GM19035 (cell line): Measurements from ENCODE around the gene SLC37A1.

Source experiments
- ATAC-seq: cut with Tn5 transposase; IDR thresholded peaks from one replicate; pipeline ENCODE4 v1.9.1; 2021; ENCODE audit not compliant: unreplicated experiment

Gene SLC37A1

DNA sequence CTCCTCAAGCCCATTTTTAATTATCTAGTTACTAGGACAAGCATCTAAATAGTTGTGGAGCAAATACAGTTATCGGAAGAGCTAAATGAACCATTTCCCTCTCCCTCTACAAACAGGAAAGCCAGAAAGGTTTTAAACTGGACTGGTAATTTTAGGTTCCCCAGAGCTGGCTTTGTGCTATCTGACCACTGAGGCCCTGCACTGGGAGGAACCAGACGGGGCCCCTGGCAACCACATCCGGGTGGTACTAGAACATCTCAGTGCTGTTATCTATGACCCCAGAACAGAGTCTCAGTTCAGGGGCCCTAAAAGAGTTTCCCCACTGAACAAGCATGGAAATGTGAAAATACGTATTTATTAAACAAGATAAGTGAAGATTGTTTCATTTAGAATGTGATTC is 9.9 kb upstream of the SLC37A1 start:
- ATAC-seq = no peak

DNA sequence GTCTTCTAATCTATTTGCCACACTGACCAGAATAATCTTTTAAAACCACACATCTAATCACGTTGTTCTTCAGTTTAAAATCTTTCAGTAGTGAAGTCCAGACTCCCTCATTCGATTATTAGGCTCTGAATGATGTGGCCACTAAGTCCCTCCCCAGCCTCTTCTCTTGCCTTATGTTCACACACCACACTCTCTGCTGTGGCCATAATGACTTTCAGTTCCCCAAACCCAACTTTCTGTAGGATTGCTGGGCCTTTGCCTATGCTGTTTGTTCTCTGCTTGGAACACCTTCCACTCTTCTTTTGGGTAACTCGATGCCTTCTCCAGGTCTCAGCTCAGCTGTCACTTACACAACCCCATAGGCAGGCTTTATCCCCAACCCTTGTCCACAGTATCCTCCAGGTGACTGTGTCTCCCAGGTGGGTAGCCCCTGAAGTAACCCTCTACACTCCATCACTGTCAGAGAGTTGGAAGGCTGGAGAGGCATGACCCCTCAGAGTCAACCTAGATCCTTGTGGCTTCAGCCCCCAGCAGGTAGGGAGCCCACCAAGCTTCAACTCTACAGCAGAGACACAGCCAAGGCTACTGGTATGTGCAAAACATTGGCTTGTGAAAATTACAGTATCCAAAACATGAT is 8.4 kb upstream of the SLC37A1 start:
- peak; percentile 84 for ATAC-seq

- ATAC-seq = no peak
These were observed 6.2 kb upstream of the SLC37A1 start for GRCh38 chr21:42507418-42507817.

GRCh38 chr21:42508371-42508770 is 5.3 kb upstream of the SLC37A1 start:
- no peak for ATAC-seq

DNA sequence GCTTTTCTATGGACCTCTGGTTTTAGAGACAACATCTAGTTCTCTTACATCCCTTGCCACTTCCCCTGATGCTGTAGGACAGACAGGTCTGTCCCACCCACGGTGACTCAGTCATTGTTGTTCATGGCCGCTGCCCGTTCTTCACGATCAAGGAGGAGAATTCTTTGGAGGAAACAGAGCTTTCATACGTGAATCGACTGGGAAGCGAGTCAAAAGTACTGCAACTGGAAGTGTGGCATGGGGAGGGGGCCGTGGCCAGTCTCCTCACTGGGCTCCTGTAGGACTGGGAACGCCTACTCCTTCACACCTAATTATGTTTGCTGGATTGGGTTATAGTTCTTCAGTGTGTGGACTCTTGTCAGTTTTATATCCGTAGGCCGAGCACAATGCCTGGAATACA is 4.4 kb upstream of the SLC37A1 start:
- no peak for ATAC-seq

DNA sequence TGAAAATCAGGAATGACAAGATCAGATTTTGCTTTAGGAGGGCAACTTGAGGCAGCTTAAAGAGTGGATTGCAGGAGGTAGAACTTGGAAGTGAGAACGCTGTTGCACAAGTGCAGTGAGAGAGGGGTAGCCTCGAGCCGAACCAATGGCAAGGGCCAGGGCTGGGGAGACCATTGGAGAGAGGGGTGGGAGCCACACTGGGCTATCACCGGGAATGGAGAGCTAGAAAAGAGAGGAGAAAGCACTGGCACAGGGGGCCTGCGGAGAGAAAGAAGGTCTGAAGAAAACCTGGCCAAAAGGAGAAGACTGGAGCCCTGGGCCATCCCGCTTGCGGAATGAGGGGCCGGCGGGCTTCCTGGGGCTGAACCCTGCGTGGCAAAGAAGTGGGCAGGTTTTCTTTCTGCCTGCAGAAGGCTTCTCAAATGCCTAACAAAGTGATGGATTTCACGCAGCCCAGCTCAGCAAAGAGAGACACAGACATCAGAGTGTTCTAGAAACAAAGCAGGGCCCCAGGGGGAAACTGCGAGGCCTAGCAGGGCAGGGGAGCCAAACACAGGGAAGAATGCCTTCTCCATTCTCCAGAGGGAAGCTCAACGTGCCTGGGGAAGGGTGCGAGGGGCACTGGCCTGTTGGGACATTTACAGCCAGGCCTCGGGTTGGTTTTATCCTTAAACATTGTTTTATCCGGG is 1.2 kb upstream of the SLC37A1 start:
- ATAC-seq = no peak

GRCh38 chr21:42513985-42514882 is 582 bp downstream of the SLC37A1 start:
- peak; percentile 67 for ATAC-seq

DNA sequence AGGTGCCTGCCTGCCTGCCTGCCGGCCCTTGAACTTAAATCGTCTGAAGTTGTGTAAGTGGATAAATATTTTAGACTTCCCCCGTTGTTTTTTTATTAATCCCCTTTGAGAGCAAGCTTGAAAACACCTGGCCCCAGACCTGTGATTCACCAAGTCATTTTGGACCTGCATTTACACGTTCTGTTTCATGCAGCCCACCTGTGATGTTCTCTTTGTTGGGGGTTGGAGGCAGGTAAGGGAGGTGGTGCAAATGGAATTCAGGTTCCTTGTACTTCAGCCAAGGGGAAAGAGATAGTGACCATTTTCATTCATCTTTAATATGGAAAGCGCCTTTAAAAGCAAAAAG is 1.2 kb downstream of the SLC37A1 start:
- no peak for ATAC-seq

- no peak for ATAC-seq
These were observed 2.3 kb downstream of the SLC37A1 start for GRCh38 chr21:42515708-42516502.

- no peak for ATAC-seq
These were observed 4.6 kb downstream of the SLC37A1 start for GRCh38 chr21:42518215-42518614.

DNA sequence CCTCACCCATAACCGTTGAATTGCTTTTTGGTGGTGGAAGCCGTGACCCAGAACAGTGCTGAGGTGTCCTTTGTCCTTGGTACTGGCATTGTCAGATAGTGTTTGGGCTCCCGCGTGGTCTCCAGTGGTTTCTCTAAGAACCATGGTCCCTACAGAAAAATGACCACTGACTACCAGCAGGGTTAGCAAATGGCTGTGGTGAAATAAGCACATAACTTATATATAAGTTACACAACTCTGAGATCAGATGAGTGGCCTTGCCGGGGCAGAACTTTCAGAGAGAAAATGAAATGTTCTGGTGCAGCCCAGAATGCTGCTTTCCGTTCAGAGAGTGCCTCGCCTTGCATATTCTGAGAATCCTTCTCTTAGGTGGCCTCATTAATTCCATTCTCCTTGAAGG is 5.0 kb downstream of the SLC37A1 start:
- ATAC-seq = no peak

DNA sequence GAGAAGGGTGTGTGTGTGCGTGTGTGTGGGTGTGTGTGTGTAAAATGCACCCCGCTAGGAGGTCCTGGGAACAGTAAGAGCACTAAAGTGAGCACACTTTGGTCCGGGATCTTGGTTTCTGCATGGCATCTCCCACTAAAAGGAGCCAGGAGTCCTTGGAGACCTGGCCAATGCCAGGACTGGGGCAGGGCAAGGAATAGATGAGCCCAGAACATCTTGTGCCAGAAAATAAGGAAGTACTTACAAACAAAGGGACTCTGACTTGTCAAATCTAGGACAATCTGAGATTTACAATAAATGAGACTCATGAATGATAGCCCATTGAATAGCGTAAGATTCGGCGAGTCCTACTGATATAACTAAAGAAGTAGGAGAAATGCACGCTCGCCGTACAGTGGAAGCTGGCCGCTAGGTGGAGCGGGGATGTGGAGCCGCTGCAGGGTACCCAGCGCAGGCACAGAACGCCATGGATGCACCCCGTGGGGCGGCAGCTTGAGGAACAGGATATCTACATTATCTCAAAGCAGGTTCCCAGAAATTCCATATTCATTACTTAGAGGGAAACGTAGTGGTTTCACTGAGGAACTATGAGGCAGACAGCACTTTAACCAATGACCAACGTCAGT is 7.1 kb downstream of the SLC37A1 start:
- no peak for ATAC-seq

- ATAC-seq = no peak
These were observed 7.7 kb downstream of the SLC37A1 start for GRCh38 chr21:42521384-42521783.

- no peak for ATAC-seq
These were observed 8.2 kb downstream of the SLC37A1 start for GRCh38 chr21:42521805-42522204.

GRCh38 chr21:42522271-42522670 is 8.6 kb downstream of the SLC37A1 start:
- no peak for ATAC-seq

GRCh38 chr21:42522771-42523170 is 9.1 kb downstream of the SLC37A1 start:
- ATAC-seq = no peak

DNA sequence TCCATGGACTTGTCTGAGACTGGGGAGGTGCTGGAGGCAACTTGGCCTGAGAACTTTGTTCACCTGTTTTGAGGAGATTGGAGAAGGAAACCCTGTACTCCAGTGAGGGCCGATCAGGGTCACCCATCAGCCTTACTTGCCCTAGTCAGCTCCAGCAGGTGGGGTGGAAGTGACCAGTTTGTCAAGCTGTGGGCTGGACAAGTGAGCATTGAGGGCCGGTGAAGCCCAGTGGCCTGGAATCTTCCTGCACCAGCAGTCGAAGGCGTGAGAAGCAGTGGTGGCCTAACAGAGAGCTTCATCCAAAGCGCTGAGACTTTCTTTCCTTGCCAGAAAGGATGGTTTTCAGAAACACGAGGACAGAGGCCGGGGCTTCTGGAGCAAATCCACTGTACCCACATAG is 9.6 kb downstream of the SLC37A1 start:
- ATAC-seq = no peak

DNA sequence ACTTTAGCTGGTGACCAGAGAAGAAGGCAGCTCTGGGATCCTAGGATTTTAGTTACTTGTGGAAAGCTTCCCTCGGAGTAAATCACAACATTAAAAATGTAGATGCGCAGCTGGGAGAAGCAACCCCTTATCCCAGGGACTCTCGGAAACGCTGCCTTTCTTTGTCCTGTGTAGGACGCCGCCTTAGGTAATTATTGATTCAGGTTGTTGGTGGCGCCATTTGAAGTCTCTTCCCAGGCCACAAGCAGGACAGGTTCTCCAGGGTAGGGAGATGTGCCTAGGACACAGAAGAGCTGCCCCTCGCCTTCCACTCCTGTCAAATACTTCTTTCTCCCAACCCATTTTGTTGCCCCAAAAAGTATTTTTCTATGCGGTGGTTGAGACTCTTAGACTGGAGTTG is 10.3 kb downstream of the SLC37A1 start:
- no peak for ATAC-seq

GRCh38 chr21:42524341-42525028 is 10.8 kb downstream of the SLC37A1 start:
- peak; percentile 70 for ATAC-seq

GRCh38 chr21:42525029-42525581 is 11.5 kb downstream of the SLC37A1 start:
- peak; percentile 21 for ATAC-seq
